HCT116 (cell line): Measurements from ENCODE around the gene BATF3. TPM values are rescaled to one million over a fixed set of nuclear protein-coding genes. Genes with fewer than 3 reads are reported as not detected.

Source experiments
- ATAC-seq: fragments of 200-7000 bp; cut with Tn5 transposase; 2 replicates; pipeline ENCODE4 v1.9.1; 2020; ENCODE audit warnings: mild to moderate bottlenecking, moderate library complexity
- BruUV-seq: library from RNA; stranded (reverse); fragments of 400-500 nt; replicated peaks from 2 replicates; lab custom pipeline; 2021; lab: Mats Ljungman, UMichigan
- CTCF ChIA-PET: fragments of 300-600 bp; sonication (Branson Sonifier 250); formaldehyde crosslinking; loops from one replicate; lab custom pipeline; 2021; ENCODE audit warnings: antibody characterized with exemption; lab: Charles Lee
- POLR2A ChIA-PET: fragments of 300-600, 350-600 bp; sonication (Branson Sonifier 250); formaldehyde crosslinking; loops from one replicate; lab custom pipeline; 2021; ENCODE audit warnings: antibody characterized with exemption; lab: Charles Lee
- RAD21 ChIA-PET, 2 experiments: fragments of 300-600 bp; sonication (Branson Sonifier 250); formaldehyde crosslinking; loops; one replicate each; lab custom pipeline; 2023; ENCODE audit warnings: low total read pairs in 2 of 2; ENCODE audit not compliant: uncharacterized antibody in 2 of 2, unreplicated experiment in 2 of 2, low non-redundant PET in 1 of 2; lab: Charles Lee
- DNase-seq: peaks from one replicate; pipeline ENCODE4 v3.0.0-alpha.2; 2010; ENCODE audit warnings: low read depth, low spot score
- H2AFZ ChIP-seq: fragments of 200-600 bp; shearing (Covaris generic), sonication (generic); 2 replicates; pipeline ENCODE4 v1.6.1; 2017; ENCODE audit warnings: low read depth, mixed run types, mixed read lengths, antibody characterized with exemption, low read length; ENCODE audit not compliant: poor library complexity, severe bottlenecking
- H3K27ac ChIP-seq: 2 replicates; pipeline ENCODE4 v1.5.1; 2012; ENCODE audit warnings: low read depth, low read length
- H3K27me3 ChIP-seq: fragments of 200-600 bp; sonication (generic); 2 replicates; pipeline ENCODE4 v1.6.1; 2016; ENCODE audit warnings: mixed run types, low read length, mixed read lengths; ENCODE audit not compliant: insufficient read depth
- H3K36me3 ChIP-seq, 2 experiments: fragments of 200-500 bp in 1 of 2; fragments of 200-600 bp in 1 of 2; sonication (Bioruptor generic) in 1 of 2; sonication (generic) in 1 of 2; 2 replicates each; pipeline versions ENCODE4 v1.5.1 to v1.6.1; 2014 to 2016; ENCODE audit warnings: low read length in 2 of 2, inconsistent platforms in 1 of 2, mixed read lengths in 1 of 2, mixed run types in 1 of 2; ENCODE audit not compliant: insufficient read depth in 2 of 2, control insufficient read depth in 1 of 2
- H3K4me1 ChIP-seq, 2 experiments: fragments of 200-600 bp in 1 of 2; sonication (generic) in 1 of 2; 2 replicates each; pipeline versions ENCODE4 v1.5.1 to v1.6.1; 2012 to 2017; ENCODE audit warnings: low read length in 2 of 2, inconsistent platforms in 1 of 2, mild to moderate bottlenecking in 1 of 2, mixed read lengths in 1 of 2, mixed run types in 1 of 2, moderate library complexity in 1 of 2; ENCODE audit not compliant: insufficient read depth in 2 of 2, control insufficient read depth in 1 of 2
- H3K4me2 ChIP-seq: fragments of 200-600 bp; sonication (generic); 2 replicates; pipeline ENCODE4 v1.6.1; 2017; ENCODE audit warnings: mixed run types, low read length, mixed read lengths
- H3K4me3 ChIP-seq, 2 experiments: fragments of 200-600 bp in 1 of 2; sonication (generic) in 1 of 2; replicated peaks in 1 of 2; 2 replicates each; pipeline ENCODE4 v1.5.1; 2011 to 2016; ENCODE audit warnings: low read length in 2 of 2, control low read depth in 1 of 2, low read depth in 1 of 2, mild to moderate bottlenecking in 1 of 2, mixed read lengths in 1 of 2, mixed run types in 1 of 2
- H3K79me2 ChIP-seq: fragments of 200-600 bp; sonication (generic); 2 replicates; pipeline ENCODE4 v1.6.1; 2017; ENCODE audit warnings: mild to moderate bottlenecking, mixed run types, low read length, moderate library complexity, mixed read lengths; ENCODE audit not compliant: insufficient read depth
- H3K9ac ChIP-seq: fragments of 200-600 bp; sonication (generic); 2 replicates; pipeline ENCODE4 v1.6.1; 2016; ENCODE audit warnings: low read length, mixed read lengths
- H3K9me2 ChIP-seq: fragments of 200-600 bp; sonication (generic), shearing (Covaris generic); 2 replicates; pipeline ENCODE4 v1.6.1; 2017; ENCODE audit warnings: mixed run types, mild to moderate bottlenecking, moderate library complexity; ENCODE audit not compliant: insufficient read depth
- H3K9me3 ChIP-seq, 2 experiments: fragments of 200-500 bp in 1 of 2; fragments of 200-600 bp in 1 of 2; sonication (Bioruptor generic) in 1 of 2; sonication (generic) in 1 of 2; 2 replicates each; pipeline ENCODE4 v1.6.1; 2014 to 2017; ENCODE audit warnings: low read length in 2 of 2, mixed read lengths in 2 of 2, inconsistent platforms in 1 of 2, low read depth in 1 of 2, mild to moderate bottlenecking in 1 of 2, mixed run types in 1 of 2, moderate library complexity in 1 of 2; ENCODE audit not compliant: control insufficient read depth in 1 of 2, insufficient read depth in 1 of 2
- H4K20me1 ChIP-seq: fragments of 200-600 bp; sonication (generic), shearing (Covaris generic); 2 replicates; pipeline ENCODE4 v1.6.1; 2017; ENCODE audit warnings: mixed run types, mild to moderate bottlenecking, moderate library complexity; ENCODE audit not compliant: insufficient read depth
- CBX3 ChIP-seq: IDR thresholded peaks from 2 replicates; pipeline ENCODE4 v1.6.1; 2012; ENCODE audit warnings: low read depth
- FOSL1 ChIP-seq: IDR thresholded peaks from 2 replicates; pipeline ENCODE4 v1.6.1; 2012; ENCODE audit warnings: low read depth
- JUND ChIP-seq: IDR thresholded peaks from 2 replicates; pipeline ENCODE4 v1.6.1; 2012
- MAX ChIP-seq: IDR thresholded peaks from 2 replicates; pipeline ENCODE4 v1.6.1; 2012
- SIN3A ChIP-seq: IDR thresholded peaks from 2 replicates; pipeline ENCODE4 v1.6.1; 2012; ENCODE audit warnings: low read depth
- SP1 ChIP-seq: IDR thresholded peaks from 2 replicates; pipeline ENCODE4 v1.6.1; 2012; ENCODE audit warnings: low read depth
- SRF ChIP-seq: IDR thresholded peaks from 2 replicates; pipeline ENCODE4 v1.6.1; 2012; ENCODE audit warnings: low read depth
- TCF7L2 ChIP-seq: IDR thresholded peaks from 2 replicates; pipeline ENCODE4 v1.7.0; 2011; ENCODE audit warnings: borderline replicate concordance, inconsistent platforms; ENCODE audit not compliant: insufficient read depth, insufficient read length; ENCODE audit errors: extremely low read depth
- YY1 ChIP-seq: IDR thresholded peaks from 2 replicates; pipeline ENCODE4 v1.6.1; 2011; ENCODE audit warnings: low read length, low read depth, moderate library complexity, mild to moderate bottlenecking; ENCODE audit not compliant: insufficient replicate concordance; ENCODE audit errors: extremely low read depth
- ZFX ChIP-seq: fragments of 450-650 bp; IDR thresholded peaks from 2 replicates; pipeline ENCODE4 v1.6.1; 2017
- ZNF274 ChIP-seq: fragments of 200-500 bp; sonication (Bioruptor generic); IDR thresholded peaks from 2 replicates; pipeline ENCODE4 v1.6.1; 2014; ENCODE audit warnings: mild to moderate bottlenecking, low read depth, low read length, inconsistent platforms
- intact Hi-C: fragments of 100-400 bp; cut with micrococcal nuclease; formaldehyde crosslinking; loops from 2 replicates; pipeline ENCODE4 v1.10.0; 2022
- total RNA-seq: library from RNA; stranded (reverse); gene quantifications from one replicate; pipeline ENCODE4 v1.2.1, GENCODE V29; 2021; ENCODE audit not compliant: unreplicated experiment
- TF ChIP-seq, protein P1 (sequence below), 3 experiments: fragments of 200-600 bp in 1 of 3; sonication (generic) in 1 of 3; IDR thresholded peaks in 2 of 3; conservative IDR thresholded peaks in 1 of 3; 2 replicates each; pipeline ENCODE4 v1.5.1; 2012 to 2017; ENCODE audit warnings: low read depth in 2 of 3, low read length in 2 of 3, antibody characterized with exemption in 1 of 3, borderline replicate concordance in 1 of 3, control low read depth in 1 of 3, mild to moderate bottlenecking in 1 of 3, mixed read lengths in 1 of 3, mixed run types in 1 of 3, moderate library complexity in 1 of 3; ENCODE audit not compliant: insufficient read depth in 1 of 3

BATF3 gene
- total RNA-seq, 1 experiment from 2014 or later, result 4.8 TPM

GRCh38 chr1:212702672-212703071 is 3.0 kb upstream of the BATF3 start (continued):
- TF ChIP-seq, protein P1, sequence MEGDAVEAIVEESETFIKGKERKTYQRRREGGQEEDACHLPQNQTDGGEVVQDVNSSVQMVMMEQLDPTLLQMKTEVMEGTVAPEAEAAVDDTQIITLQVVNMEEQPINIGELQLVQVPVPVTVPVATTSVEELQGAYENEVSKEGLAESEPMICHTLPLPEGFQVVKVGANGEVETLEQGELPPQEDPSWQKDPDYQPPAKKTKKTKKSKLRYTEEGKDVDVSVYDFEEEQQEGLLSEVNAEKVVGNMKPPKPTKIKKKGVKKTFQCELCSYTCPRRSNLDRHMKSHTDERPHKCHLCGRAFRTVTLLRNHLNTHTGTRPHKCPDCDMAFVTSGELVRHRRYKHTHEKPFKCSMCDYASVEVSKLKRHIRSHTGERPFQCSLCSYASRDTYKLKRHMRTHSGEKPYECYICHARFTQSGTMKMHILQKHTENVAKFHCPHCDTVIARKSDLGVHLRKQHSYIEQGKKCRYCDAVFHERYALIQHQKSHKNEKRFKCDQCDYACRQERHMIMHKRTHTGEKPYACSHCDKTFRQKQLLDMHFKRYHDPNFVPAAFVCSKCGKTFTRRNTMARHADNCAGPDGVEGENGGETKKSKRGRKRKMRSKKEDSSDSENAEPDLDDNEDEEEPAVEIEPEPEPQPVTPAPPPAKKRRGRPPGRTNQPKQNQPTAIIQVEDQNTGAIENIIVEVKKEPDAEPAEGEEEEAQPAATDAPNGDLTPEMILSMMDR (IDR thresholded peaks at IDR 0.05 in 2 of 3, conservative IDR thresholded peaks at IDR 0.05 in 1 of 3; ENCODE audit: borderline replicate concordance in 1 of 3, insufficient read depth in 1 of 3, low read depth in 2 of 3, low read length in 2 of 3), result no peak
- TF ChIP-seq SRF (no peak), JUND (no peak), TCF7L2 (no peak)

DNA sequence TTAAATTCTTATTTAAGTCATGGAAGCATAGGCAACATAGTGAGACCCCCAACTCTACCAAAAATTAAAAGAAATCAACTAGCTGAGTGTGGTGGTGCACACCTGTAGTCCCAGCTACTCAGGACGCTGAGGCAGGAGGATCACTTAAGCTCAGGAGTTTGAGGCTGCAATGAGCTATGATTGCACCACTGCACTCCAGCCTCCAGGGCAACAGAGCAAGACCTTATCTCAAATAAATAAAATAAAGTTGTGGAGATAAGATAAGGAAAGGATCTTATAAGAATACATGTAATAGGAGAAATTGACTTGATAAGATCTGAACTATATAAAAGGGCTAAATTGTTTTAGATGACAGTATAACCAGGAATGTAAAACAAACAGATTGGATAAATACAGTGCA is 2.3 kb upstream of the BATF3 start:
- Histone ChIP-seq H4K20me1 (no peaks in the 10 kb centered on the region), H2AFZ (no peak overlapping the region), H3K4me3 (no peak overlapping the region), H3K27ac (no peak overlapping the region), H3K9me3 (no peaks in the 10 kb centered on the region), H3K36me3 (no peaks in the 10 kb centered on the region)
- intact Hi-C loops, result no loop called here
- ChIA-PET RAD21 (no interaction called here), POLR2A (no interaction called here)
- TF ChIP-seq JUND (no peak), FOSL1 (no peak), YY1 (no peak), SIN3A (no peak), CBX3 (no peak), SP1 (no peak), ZNF274 (no peak), MAX (no peak), TCF7L2 (no peak), ZFX (no peak)
- TF ChIP-seq, all 23 proteins: peak for 0
- H3K9ac ChIP-seq, result no peak overlapping the region
- BruUV-seq, result no TSS peak
- ATAC-seq, result no peak
- H3K4me1 ChIP-seq, result peaks cover 9 to 25% of the 10 kb centered on the region in 2 experiments
- no peak overlapping the region for H3K4me2 ChIP-seq
- H3K9me2 ChIP-seq, result no peaks in the 10 kb centered on the region
- H3K27me3 ChIP-seq, result peaks cover 16% of the 10 kb centered on the region; the same call in 1 of the 2 replicates
- DNase-seq, result no peak
- H3K79me2 ChIP-seq, result no peaks in the 10 kb centered on the region
- CTCF ChIA-PET, result interaction anchor here (0.8 to 1.8 kb wide), 2 partner anchors 37 to 48 kb away, joined by 4 to 5 read pairs; no protein-coding TSS in a partner anchor
